Prostate gland (tissue), 2 donors: Measurements from ENCODE around the gene EPB41L4A.

ENCODE experiments used
- POLR2A ChIP-seq: fragments of 450-650 bp; IDR thresholded peaks from one replicate; pipeline ENCODE4 v1.6.1; 2016; ENCODE audit warnings: antibody characterized with exemption, mild to moderate bottlenecking
- POLR2AphosphoS5 ChIP-seq: sonication (generic); formaldehyde crosslinking; IDR thresholded peaks from one replicate; pipeline ENCODE4 v1.6.1; 2017; ENCODE audit warnings: antibody characterized with exemption
- TF ChIP-seq, protein P1 (sequence below), 4 experiments: fragments of 200-600 bp in 2 of 4; fragments of 450-650 bp in 2 of 4; sonication (generic) in 2 of 4; IDR thresholded peaks; 1 replicate in 3 of 4; 2 replicates in 1 of 4; pipeline ENCODE4 v1.5.1; 2016 to 2019; ENCODE audit warnings: antibody characterized with exemption in 4 of 4, mild to moderate bottlenecking in 2 of 4, moderate library complexity in 2 of 4

DNA sequence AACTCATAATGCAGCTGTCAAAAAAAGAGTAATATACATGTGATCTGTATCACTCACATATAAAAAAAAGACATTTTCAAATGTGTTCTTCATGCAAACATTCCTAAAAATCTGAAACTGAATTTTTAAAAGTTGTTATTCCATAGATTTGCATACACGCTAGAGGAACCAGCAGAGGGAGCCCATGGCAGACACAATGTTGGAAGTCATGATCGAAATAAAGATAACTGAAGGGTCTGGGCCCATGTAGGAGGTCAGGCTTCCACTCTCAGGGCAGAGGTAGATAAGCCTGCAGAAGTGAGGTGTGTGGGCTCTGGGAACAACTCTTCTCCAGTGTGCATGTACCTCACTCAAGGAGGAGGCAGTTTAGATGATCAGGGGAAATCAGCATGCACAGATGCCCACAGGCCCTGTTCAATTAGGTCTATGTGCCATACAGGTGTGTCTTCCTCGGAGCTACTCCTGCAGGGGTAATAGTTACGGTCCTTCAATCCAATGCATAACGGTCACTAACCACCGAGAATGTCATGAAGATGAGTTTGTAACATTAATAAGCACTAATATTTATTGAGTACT, 208.6 kb downstream of the EPB41L4A start:
- TF ChIP-seq, protein P1, sequence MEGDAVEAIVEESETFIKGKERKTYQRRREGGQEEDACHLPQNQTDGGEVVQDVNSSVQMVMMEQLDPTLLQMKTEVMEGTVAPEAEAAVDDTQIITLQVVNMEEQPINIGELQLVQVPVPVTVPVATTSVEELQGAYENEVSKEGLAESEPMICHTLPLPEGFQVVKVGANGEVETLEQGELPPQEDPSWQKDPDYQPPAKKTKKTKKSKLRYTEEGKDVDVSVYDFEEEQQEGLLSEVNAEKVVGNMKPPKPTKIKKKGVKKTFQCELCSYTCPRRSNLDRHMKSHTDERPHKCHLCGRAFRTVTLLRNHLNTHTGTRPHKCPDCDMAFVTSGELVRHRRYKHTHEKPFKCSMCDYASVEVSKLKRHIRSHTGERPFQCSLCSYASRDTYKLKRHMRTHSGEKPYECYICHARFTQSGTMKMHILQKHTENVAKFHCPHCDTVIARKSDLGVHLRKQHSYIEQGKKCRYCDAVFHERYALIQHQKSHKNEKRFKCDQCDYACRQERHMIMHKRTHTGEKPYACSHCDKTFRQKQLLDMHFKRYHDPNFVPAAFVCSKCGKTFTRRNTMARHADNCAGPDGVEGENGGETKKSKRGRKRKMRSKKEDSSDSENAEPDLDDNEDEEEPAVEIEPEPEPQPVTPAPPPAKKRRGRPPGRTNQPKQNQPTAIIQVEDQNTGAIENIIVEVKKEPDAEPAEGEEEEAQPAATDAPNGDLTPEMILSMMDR (IDR thresholded peaks at IDR 0.05), result peak in 3 of 4 experiments; percentile 59 to 76 (median 70)
- TF ChIP-seq POLR2AphosphoS5 (no peak), POLR2A (no peak)
